Left lobe of liver (tissue), 2 donors: ENCODE results near the gene SFXN1. TPM values are rescaled to one million over a fixed set of nuclear protein-coding genes. Genes with fewer than 3 reads are reported as not detected.

Experiments used
- ATAC-seq: fragments of 200-7000 bp; cut with Tn5 transposase; one replicate; pipeline ENCODE4 v1.9.1; 2020; ENCODE audit warnings: mild to moderate bottlenecking, moderate library complexity
- DNase-seq: peaks from one replicate; pipeline ENCODE4 v3.0.0-alpha.2; 2020; ENCODE audit warnings: low spot score
- total RNA-seq: library from RNA; stranded (reverse); gene quantifications from one replicate; pipeline ENCODE4 v1.2.1, GENCODE V29; 2021
- donor health status: DM: no; HTN: no; CAD: no; lungs with moderate emphysema.
- donor health status: DM: no; HTN: yes; CAD: no.

The SFXN1 gene
- total RNA-seq, 1 donor from 2014 or later, result 81.0 TPM

DNA sequence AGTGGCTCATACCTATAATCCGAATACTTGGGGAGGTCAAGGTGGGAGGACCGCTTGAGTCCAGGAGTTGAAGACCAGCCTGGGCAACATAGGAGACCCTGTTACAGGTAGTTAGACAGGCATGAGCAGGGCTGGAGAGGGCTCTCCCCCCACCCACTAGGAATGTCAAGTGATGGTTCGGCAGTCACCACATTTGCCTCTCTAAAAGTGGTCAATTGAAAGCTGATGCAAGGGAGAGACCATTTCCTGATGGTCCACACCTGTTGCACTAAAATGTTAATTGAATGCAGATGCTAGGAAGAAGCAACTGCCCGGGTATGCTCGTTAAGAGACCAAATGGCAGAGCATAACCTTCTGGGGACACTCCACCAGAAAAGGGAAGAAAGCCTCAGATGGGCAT, 82.7 kb downstream of the SFXN1 start:
- ATAC-seq (no peak), DNase-seq (no peak)

DNA sequence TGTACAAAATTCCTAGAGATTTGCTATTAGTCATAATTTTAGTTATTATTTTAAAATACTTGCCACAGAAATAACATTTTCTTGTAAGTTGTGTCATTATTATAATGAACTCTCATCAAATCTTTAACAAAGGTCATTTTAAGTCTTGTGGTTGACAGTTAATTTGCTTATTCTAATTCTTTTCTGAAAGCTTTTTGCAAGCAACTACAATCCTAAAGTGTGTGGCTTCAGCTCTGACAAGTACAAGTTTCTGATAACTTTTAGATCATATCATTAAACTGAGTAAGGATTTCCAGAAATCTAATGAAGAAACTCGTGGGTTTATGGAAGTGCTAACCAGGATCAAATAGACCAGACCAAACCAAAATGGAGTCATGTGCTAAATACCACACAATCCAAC, 86.4 kb downstream of the SFXN1 start:
- ATAC-seq (no peak), DNase-seq (no peak)

GRCh38 chr5:175566697-175567096, 88.3 kb downstream of the SFXN1 start:
- no peak for ATAC-seq
- DNase-seq, result no peak

DNA sequence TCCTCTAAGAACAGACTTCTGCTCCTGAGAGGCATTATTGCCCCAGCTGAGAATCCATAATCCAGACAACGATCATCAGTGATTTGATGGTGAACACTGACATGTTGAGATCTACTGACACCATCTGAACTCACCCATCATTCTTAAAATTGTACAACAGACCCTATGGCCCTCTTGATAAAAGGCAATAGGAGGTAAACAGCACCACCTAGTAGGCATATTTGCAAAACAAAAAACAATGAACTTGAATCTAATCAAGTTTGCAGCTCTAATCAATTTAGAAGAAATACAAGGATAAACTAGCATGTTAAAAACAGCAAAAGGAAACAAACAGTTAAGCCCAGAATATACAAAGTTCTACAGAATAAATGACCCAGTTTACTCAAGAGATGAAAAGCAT, 89.6 kb downstream of the SFXN1 start:
- DNase-seq (no peak), ATAC-seq (no peak)

DNA sequence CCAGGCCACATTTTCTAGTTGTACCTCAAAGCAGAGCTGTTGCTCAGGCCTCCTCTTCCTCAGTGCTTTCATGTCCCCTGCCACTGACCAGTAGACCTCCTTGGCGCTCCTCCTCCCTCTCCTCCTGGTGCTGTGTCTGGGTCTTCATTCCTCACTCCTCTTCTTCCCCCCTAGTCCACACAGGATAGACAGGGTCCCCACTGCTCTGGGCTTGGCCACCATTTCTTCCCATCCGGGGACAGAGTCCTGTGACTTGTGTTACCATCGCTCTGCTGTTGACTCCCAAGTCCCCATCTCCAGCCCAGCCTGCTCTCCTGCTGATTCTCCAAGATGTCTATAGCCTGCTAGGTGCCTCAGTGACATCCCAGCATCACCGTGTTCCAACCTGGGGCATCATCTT, 91.3 kb downstream of the SFXN1 start:
- DNase-seq (no peak), ATAC-seq (no peak)

GRCh38 chr5:175572886-175573285, 94.5 kb downstream of the SFXN1 start:
- ATAC-seq (no peak), DNase-seq (no peak)

DNA sequence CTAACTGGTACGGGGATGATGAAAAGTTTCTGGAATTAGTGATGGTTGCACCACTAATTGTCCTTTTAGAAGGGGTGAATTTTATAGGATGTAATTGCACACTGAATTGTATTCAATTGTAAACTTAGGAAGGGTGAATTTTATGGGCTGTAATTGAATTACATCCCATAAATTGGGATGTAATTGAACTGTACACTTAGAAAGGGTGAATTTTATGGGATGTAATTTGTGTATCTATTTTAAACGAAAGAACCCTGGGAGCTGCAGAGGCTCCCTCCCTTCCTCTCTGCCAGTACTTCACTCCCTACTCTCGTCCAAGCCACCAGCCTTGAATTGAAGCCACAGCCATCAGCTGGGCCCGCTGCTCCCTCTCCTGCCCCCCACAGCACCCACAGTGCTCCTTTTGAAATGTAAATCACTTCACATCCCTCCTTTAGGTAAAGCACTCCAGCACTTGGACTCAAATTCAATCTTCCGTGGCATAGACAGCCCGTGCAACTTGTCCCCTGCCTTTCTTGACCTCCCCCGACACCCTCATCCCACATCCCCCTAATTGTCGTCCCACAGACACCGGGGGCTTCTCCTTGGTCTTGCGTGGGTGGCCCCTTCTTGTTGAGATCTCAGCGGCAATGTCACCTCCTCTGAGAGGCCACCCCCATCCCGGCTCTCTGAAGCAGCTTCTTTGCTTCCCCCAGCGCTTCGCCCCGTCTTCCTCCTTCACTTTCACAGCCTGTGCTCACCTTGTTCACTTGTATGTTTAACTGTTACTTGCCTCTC, 95.3 kb downstream of the SFXN1 start:
- DNase-seq, result no peak
- no peak for ATAC-seq

GRCh38 chr5:175575301-175575700, 96.9 kb downstream of the SFXN1 start:
- DNase-seq (no peak), ATAC-seq (no peak)

- ATAC-seq (no peak), DNase-seq (no peak)
Observed at GRCh38 chr5:175576096-175576495, 97.7 kb downstream of the SFXN1 start.

- no peak for DNase-seq
- no peak for ATAC-seq
Observed at GRCh38 chr5:175576591-175576990, 98.2 kb downstream of the SFXN1 start.

Other genes with a start within 250 kb of the SFXN1 start
- gene DRD1, start 34.4 kb upstream of the SFXN1 start, total RNA-seq, result 0.13 TPM
- gene HRH2, start 179.5 kb downstream of the SFXN1 start, total RNA-seq, result 0.23 TPM